NCI-H1105 treated with DMSO at 0.1 percent for 48 hours (cell line): ENCODE data around the gene ACP4.

Experiments used
- DNase-seq: peaks from one replicate; lab custom pipeline; 2025; lab: John Stamatoyannopoulos, UW

ACP4 gene

DNA sequence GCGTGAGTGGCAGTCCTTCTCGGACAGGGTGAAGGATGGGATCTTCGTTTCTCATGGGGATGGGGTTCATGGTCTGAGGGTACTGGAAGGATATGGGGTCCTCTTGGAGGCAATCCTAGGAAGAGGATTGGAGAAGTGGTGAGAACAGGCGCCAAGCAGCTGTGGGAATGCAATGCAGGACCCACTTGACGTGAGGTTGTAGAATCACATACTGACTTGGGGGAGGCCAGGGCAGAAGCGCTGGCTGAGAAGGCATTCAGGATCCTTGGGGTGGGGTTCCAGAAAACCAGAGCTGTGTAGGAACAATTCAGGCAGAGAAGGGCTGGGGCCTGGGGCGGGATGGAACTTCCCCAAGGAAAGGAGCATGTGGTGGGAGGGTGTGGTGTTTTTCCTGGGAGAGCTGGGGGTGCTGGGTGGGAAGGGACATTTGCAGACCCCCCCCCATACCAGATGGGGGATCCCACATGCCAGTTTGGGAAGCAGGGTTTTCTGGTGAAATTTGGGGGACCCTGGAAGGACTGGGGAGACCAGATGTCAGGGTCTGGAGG is 32.5 kb downstream of the ACP4 start:
- DNase-seq = no peak

DNA sequence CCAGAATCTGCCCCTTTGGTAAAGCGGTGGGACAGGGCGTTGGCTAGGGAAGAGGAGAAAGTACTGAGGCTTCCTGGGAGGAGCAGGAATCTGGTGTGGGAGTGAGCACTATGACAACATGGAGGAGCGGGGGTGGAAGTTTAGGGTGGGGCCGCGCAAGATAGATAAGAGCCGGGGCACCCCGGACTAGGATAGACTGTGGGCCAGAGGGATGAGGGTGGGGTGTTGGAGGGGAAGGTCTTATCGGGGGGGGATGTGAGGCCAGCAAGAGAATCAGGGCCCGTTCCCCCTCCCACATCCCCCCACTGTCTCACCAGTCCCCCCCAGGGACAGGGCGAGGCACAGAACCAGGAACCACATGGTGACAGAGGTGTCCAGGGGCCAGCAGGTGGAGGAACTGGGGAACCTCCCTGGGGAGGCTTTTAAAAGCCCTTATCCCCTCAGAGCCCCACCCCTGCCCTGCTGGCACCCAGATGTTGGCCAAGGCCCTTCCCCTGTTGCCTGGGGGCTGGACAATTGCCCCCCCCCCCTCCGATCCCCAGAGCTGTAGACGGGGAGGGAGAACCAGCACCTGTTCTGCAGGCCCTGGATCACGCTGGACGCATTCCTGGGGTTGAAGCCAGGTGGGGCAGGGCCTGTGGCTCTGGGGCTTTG is 33.3 kb downstream of the ACP4 start, which contains the start of gene KLK1:
KLK1 (minus strand) TSS at position 399 of the 654 bp plus-strand sequence; CDS start at position 360, 39 bp downstream.
- DNase-seq = no peak

DNA sequence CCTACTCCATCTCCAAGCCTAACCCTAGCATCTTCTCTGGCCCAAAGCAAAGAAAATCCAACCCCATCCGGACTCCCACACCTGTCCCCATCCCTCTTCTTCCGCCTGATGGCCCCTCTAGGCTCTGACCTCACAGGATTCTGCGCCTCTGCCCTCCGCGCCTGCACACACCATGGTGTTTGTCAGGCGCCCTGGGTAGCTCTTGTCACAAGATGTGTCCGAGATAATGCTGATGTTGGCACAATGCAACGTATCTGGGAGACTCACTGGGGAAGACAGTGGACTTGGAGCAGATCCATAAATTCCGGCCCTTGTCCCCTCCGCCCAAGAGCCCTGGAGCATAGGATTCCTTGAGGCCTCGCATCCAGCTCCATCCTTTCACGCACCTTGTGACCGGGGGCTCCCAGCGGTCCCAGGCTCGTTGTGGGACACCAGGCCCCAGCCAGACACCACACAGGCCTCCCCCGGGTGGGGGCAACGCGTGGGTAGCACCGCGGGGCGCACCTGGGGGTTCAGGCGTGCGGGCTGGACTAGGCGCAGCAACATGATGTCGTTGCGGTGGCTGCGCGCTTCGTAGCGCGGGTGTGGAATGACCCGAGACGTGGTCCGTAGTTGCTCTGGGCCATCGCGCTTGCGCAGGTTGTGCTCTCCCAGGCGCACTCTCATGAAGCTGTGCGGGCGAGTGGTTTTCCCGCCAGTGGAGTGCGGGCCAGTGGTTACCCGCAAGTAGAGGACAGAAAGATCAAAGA is 36.5 kb downstream of the ACP4 start:
- no peak for DNase-seq

DNA sequence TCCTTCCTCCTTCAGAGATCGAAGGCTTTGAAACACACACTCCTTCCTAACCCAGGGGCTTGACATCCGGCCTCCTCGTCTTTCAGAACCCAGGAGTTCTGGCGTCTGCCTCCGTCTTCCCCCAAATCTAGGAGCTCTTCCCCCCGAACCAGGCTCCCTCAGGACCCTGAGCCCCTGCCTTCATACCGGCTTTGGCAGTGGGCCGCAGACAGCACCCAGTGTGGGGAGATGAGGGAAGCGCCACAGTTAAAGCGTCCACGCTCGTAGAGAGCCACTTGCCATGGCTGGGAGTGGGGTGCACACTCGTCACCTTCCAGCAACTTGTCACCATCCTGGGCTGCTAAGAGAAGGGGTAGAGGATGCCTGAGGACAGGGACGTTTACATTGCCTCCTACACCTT is 37.3 kb downstream of the ACP4 start:
- DNase-seq = no peak

DNA sequence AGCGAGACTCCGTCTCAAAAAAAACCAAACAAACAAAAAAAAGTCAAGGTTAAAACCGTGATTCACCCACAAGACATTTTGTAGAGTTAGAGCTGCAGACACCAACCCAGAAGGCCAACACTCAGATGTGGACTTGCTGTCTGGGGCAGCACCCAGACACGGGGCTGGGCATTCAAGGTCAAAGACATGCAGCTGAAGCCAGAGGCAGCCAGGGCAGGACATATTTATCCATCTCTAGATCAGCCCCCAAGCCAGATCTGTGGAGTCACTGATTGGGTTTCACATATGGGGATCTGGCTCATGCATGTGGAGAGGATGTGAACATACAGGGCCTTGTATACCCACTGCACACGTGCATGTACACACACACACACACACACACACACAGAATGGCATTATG is 39.6 kb downstream of the ACP4 start:
- no peak for DNase-seq

DNA sequence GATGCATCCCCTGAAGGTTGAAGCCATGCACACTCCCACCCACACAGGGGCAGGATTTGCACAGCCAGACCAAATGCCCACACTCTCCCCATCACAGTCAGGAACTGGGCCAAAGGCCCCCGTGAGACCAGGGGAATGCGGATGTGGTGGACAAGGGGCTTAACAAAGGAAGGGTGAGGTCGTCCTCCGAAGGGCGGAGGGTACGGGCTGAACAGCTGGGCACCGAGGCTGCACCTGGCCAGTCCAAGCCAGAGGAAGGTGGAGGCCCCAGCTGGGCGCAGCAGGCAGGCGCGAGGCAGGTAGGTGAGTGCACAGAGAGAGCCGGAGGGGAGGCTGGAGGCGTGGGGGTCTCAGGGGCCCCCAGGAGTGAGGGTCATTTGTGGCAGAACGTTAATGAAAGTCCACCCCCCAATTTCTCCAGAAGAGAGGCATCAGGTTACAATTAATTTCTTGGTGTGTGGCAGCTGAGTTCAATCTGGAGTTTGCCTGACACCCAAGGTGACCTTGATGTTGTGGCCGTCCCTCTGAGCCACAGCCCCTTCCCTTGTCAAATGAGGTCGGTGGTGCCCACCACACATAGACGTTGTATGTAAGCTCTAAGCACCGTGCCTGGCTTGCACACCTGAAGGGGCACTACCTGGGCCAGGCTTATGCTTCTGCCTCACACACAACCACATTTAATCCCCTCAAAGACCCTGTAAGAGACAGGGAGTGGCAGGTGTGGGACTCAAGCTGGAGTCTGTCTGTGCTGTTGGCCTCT is 40.2 kb downstream of the ACP4 start:
- DNase-seq = no peak

DNA sequence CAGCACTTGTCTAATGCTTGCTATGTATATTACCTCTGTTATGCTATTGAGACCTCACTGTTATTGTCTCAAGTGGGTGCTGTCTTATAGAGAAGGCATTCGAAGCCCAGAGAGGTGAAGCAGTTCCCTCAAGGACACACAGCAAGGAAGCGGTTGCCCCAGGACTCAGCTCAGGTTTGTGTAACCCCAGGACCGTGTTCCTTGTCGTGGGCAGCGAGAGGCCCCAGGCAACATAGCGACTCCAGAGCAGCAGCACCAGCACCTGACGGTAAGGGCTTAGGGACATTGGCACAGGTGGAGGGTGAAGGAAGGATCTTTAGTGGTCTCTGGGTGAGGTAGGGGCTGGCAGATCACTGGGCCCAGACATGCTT is 40.8 kb downstream of the ACP4 start:
- no peak for DNase-seq

DNA sequence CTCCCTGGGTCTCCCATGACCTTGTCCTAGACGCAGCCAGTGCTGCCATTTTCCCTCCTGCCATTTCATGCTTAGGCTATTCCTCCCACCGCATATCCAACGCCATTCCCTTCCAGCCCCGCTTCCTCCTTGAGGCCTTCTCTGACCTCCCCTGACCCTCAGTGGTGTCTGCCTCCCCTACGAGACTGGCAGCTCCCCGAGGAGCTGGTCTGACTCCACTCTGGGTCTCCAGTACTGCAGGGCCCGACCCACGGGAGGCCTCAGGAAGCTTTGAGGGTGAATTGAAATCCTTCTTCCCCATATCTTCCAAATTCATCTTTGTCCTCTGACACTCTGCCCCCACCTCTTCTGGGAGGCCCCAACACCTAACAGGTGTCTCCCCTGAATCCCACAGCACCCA is 42.5 kb downstream of the ACP4 start:
- DNase-seq = no peak

DNA sequence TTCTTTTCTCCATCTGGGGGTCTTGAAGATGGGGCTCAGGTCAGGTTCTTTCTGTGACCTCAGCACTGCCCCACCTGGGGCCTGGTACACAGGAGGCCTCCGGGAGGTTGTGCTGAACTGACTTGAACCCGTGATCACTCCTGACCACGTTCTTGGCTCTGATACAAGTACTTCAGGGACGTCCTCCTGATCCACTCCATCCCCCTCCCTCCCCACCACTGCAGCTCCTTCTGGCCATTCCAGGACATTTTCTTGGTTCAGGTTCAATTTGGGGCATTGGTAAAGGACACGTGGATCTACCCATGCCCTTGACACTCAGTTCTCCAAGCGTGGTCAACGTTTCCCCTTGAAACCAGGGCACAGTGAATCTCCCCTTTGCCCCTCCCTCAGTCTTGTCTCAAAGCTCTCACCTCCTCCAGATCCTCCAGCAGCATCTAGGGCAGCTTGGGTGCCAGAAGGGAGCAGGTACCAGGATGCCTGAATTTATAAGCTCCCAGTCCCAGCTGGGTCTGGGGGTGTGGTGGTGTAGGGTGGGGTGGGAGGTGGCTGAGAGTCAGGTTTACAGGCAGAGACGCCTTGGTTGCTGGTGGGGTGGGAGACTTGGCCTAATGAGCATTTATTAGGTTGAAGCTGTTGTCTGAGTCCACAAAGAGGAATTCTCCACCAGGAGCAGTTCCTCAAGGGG is 43.0 kb downstream of the ACP4 start, which contains the start of gene KLK15:
KLK15 (minus strand) TSS at position 458 of the 685 bp plus-strand sequence. CDS start 2,082 bp downstream, outside the sequence.
- no peak for DNase-seq

DNA sequence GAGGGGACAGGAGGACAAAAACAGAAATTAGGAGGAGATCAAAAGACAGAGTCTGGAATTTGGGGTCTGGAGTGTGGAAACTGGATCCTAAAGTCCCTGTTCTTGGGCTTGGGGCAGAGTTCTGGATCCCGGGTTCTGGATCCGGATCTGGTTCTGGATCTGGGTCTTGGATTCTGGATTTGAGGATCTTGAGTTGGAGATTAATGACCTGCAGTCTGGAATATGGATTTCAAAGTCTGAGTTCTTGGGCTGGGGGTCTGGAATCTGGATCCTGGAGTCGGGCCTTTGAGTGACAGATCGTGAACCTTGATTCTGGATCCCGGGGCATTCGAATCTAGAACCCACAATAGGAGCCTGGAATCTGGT is 43.6 kb downstream of the ACP4 start:
- no peak for DNase-seq

DNA sequence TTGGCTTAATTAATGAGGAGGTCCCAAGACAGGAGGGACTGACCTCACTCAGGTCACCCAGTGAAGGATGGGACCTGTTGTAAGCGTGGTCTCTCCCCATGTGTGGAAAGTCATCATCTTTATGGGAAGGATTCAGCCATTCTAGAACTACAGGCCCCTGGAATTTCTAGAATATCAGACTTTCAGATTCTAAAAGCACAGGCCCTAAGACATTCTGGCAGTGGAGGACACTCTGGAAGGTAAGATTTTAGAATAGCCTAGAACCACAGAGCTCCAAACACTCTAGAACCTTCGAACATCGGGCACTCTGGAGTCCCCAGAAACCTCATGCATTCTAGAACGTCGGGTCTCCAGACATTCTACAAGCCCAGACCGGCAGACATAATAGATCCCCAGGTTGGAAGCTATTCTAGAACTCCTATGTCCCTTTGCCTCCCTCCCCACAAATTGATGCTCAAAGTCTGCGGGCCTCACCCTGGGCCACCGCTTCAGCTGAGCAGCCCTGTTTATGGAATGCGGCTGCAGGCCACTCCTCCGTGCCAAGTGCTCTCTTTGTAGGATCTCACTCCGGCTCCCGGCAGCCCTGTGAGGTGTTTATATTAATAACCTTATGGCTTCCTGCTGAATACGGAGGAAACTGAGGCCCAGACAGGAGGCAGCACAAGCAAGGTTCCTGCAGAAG is 45.0 kb downstream of the ACP4 start:
- DNase-seq = peak; percentile 61

DNA sequence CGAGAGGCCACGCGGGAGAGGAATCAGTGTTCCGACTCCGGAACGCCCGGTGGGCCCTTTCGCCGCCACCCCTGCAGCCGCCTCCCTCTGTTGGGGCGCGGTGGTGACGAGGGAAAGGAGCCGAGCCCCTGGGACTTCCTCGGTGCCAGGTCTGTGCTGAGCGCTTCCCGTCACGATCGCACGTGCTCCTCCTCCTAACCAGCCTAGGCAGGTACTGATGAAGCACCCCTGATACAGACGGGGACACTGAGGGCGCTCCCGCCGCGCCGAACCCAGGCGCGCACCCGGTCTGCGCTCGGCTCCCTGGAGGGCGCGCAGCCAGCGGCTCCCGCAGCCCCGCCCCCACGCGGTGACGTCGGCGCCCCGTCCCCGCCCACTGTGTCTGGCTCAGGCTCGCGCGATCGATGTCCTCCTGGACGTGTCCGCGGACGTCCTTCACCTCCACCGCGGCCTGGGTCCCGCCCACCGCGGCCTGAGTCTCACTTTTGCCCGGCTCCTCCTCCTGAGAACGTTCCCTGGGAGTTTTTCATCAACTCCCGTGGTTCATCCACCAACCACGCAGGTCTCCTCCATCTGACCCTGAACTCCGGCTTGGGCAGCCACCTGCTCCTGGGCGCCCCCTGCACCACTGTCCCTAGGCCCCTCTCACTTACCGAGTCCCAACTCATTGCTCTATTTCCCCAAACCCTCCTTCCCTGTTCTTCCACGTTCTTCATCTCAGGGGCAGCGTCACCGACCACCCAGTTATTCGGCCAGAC is 45.7 kb downstream of the ACP4 start:
- peak; percentile 73 for DNase-seq

DNA sequence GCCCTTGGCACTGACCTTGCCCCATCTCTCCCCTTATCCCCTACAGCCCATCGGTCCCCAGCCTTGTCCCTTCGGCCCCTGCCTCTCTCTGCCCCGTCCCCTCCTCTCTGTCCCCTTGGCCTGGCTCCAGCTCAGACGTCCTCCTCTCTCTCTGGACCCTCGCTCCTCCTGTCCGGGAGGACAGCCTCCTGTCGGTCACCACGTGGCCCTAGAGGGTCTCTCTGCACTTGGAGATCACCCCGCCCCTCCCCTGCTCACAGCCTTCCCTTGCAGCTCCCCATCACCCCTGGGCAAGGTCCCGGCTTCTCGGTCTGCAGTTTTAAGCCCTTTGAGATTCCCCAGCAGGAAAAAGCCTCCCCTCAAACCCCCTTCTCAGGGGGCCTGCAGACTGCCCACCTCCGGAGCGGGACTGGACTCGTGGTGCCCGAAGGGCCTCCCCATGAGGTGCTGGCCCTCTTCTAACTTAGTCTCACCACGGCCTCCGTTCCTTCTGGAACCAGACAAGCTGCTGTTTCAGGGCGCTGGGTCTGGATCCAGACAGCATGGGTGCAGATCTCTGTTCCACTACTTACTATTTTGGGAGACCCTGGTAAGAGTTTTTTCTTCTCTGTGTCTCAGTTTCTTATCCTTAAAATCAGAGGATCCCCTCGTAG is 46.5 kb downstream of the ACP4 start:
- no peak for DNase-seq

DNA sequence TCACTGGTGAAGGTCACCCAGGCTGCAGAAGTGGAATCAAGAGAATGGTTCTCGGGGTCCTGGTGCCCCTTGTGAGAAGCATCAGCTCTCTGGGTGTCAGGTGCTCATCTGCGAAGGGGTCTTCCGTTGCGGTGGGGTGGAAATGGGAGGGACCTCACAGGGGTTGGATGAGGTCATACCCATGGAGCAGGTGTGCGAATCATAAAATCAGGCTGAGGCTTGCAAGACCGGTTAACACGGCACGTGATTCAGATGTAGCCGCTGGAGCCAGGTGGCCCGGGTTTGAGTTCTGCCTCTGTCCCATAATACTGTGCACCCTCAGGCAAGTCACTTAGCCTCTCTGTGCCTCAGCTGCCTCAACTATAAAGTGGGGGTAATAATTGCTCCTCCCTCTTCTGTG is 47.1 kb downstream of the ACP4 start:
- no peak for DNase-seq

DNA sequence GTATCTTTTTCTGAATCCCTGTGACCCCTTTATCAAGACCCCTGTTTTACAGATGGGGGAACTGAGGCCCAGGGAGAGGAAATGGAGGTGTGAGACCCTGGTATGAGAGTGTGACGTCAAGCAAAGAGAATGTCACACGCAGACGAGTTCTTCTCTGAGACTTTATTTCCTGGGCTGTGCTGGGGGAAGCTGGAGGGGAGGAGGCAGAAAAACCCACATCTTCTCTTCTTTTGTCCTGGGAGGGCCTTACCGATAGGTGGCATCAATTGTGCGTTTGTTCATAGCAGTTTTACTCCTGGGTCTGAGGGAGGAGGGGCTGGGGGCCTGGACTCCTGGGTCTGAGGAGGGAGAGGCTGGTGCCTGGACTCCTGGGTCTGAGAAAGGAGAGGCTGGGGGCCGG is 48.0 kb downstream of the ACP4 start:
- no peak for DNase-seq

DNA sequence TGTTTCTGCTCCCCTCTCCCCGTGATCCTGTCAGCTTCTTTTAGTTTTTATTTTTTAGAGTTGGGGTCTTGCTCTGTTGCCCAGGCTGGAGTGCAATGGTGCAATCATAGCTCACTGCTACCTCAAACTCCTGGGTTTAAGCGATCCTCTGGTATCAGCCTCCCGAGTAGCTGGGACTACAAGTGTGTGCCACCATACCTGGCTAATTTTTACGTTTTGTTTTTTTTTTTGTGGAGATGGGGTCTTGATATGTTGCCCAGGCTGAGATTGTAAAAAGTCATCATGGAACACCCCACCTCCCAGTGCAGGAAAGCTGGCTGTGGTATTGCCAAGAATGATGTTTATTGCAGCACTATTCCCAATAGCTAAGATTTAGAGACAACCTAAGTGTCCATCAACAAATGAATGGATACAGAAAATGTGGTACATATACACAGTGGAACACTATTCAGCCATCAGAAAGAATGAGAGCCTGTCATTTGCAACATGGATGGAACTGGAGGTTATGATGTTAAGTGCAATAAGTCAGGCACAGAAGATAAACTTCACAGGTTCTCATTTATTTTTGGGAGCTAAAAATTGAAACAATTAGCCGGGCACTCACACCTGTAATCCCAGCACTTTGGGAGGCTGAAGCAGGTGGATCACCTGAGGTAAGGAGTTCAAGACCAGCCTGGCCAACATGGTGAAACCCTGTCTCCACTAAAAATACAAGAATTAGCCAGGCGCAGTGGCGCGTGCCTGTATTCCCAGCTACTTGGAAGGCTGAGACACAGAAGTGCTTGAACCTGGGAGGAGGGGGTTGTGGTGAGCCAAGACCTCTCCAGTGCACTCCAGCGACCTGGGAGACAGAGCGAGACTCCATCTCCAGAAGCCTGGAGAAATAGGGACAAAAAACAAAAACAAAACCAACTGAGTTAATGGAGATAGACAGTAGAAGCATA is 49.8 kb downstream of the ACP4 start:
- no peak for DNase-seq

DNA sequence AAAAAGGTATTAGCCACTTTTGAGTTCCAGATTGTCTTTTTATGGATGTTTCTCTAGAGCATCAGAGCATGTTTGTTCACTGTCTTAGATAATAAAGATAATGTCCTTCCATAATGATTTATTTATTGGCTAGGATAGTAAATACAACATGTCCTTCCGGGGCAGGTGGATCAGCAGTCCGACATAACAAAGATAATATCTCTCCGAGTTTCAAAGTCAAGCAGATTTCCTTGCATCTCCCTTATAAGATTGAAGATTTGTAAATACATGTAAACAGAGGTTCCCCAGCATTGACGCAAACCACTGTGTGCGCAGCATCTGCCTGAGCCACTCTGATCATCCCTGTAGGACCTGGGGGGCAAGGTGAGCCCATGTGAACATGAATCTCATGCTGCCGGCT is 51.9 kb downstream of the ACP4 start:
- no peak for DNase-seq

DNA sequence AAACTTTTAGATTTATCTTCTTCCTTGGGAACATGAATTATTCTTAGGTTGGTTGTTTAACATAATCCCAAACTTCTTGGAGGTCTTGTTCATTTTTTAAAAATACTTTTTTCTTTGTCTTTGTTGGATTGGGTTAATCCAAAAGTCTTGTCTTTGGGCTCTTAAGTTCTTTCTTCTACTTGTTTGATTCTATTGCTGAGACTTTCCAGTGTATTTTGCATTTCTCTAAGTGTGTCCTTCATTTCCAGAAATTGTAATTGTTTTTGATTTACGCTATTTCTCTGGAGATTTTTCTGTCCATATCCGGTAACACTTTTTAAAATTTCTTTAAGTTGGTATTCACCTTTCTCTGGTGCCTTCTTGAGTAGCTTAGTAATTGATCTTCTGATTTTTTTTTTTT is 53.0 kb downstream of the ACP4 start:
- no peak for DNase-seq

DNA sequence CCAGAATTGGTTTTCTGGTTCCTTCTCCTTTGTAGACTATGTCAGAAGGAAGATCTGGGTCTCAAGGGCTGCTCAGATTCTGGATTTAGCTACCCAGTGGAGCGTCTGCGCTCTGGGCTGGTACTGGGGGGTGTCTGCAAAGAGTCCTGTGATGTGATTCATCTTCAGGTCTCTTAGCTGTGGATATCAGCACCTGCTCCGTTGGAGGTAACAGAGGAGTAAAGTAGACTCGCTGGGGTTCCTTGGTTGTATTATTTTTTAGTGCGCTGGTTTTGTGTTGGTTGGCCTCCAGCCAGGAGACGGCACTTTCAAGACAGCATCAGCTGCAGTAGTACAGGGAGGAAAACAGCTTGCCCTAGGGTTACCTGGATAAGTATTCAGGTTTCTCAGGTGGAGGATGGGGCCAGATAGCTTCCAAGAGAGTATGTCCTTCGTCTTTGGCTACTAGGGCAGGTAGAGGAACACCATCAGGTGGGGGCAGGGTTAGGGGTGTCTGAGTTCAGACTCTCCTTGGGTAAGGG is 53.5 kb downstream of the ACP4 start:
- peak; percentile 16 for DNase-seq
